LNCAP (cell line): ENCODE results near the gene TRPV4.

Source experiments
- TF ChIP-seq, protein P1 (sequence below): fragments of 450-650 bp; IDR thresholded peaks from 2 replicates; pipeline ENCODE4 v1.5.1; 2017; ENCODE audit warnings: mild to moderate bottlenecking

The TRPV4 gene

DNA sequence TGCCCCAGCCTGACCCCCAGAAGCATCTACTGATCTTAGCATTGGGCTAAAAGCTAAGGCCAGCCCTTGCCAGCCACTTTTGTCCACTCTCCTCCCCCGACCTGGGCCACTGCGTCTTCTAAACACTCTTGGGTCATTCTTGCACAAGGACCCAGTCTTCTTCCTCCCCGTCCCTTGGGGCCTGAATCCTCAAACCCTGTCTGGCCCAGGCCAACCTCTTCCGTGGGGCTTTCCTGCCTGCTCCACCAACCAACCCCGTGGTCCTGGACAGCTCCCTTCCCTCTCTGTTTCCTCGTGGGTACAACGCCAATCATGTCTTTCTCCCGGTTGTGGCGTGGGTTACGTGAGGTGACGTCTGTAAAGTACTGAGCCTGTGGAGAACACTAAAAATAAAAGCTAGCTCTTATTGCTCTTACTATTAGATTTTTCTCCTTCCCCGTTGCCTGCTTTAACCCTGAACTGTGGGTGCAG, 98.1 kb downstream of the TRPV4 start:
- TF ChIP-seq, protein P1, sequence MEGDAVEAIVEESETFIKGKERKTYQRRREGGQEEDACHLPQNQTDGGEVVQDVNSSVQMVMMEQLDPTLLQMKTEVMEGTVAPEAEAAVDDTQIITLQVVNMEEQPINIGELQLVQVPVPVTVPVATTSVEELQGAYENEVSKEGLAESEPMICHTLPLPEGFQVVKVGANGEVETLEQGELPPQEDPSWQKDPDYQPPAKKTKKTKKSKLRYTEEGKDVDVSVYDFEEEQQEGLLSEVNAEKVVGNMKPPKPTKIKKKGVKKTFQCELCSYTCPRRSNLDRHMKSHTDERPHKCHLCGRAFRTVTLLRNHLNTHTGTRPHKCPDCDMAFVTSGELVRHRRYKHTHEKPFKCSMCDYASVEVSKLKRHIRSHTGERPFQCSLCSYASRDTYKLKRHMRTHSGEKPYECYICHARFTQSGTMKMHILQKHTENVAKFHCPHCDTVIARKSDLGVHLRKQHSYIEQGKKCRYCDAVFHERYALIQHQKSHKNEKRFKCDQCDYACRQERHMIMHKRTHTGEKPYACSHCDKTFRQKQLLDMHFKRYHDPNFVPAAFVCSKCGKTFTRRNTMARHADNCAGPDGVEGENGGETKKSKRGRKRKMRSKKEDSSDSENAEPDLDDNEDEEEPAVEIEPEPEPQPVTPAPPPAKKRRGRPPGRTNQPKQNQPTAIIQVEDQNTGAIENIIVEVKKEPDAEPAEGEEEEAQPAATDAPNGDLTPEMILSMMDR = no peak

DNA sequence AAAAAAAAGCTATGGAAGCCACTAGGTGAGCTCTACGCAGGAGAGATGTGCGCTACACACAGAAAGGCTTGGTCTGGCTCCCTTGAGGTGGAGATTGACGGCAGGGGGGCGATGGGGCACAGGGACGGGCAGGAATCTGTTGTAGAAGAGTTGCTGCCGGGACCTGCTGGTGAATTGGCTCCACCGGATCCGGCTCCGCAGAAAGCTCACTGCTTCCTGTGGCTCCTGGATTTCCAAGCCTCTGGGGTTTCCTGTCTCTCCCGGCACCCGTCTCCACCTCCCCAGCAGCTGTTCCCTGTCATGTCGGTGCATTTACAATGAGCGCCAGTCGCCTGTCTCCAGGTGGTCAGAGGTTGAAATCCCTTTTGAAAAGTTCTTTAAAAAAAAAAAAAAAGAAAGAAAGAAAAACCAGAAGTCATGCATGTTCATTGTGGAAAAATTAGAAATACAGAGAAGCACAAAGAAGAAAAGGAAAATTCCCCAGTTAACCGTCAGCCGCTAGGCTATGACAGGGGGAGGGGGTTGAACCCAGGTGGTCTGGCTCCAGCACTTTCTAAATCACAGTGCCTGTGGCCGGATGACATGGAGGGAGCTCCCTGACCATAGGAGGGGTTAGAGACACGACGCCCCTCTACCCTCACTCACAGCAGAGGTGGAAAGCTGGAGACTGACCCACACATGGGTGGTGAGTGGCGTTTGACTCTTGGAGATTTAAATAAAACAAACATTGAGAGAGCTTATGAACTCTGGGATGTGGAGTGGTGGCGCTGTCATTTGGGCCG, 98.8 kb downstream of the TRPV4 start:
- TF ChIP-seq, protein P1 = no peak
